Chondrocyte (in vitro differentiated cells): Measurements from ENCODE around the gene PGAP6. TPM values are rescaled to one million over a fixed set of nuclear protein-coding genes. Genes with fewer than 3 reads are reported as not detected.

ENCODE experiments used
- DNase-seq: peaks from one replicate; pipeline ENCODE4 v3.0.0; 2021; ENCODE audit warnings: mixed read lengths, low spot score
- H3K27ac Mint-ChIP-seq: one replicate; pipeline ENCODE4 v1.8.0; 2021; ENCODE audit warnings: mild to moderate bottlenecking, moderate library complexity, mixed read lengths; ENCODE audit not compliant: unreplicated experiment
- H3K27me3 Mint-ChIP-seq: 2 replicates; pipeline ENCODE4 v1.8.0; 2021; ENCODE audit warnings: low read depth, mixed read lengths
- H3K36me3 Mint-ChIP-seq: 2 replicates; pipeline ENCODE4 v1.8.0; 2021; ENCODE audit warnings: low read depth, mixed read lengths
- H3K4me1 Mint-ChIP-seq: 2 replicates; pipeline ENCODE4 v1.8.0; 2021; ENCODE audit warnings: low read depth, mild to moderate bottlenecking, mixed read lengths
- H3K4me3 Mint-ChIP-seq: one replicate; pipeline ENCODE4 v1.8.0; 2021; ENCODE audit warnings: mild to moderate bottlenecking, moderate library complexity, mixed read lengths; ENCODE audit not compliant: unreplicated experiment
- H3K9me3 Mint-ChIP-seq: 2 replicates; pipeline ENCODE4 v1.8.0; 2021; ENCODE audit warnings: low read depth, mixed read lengths
- CTCF ChIP-seq: fragments of 200-600 bp; sonication (generic); IDR thresholded peaks from 2 replicates; pipeline ENCODE4 v1.5.0; 2021; ENCODE audit warnings: antibody characterized with exemption, mild to moderate bottlenecking, moderate library complexity
- total RNA-seq: library from RNA; stranded (reverse); gene quantifications from 3 replicates; pipeline ENCODE4 v1.2.1, GENCODE V29; 2021

The PGAP6 gene
- total RNA-seq, 1 donor from 2014 or later = 61.2 TPM

DNA sequence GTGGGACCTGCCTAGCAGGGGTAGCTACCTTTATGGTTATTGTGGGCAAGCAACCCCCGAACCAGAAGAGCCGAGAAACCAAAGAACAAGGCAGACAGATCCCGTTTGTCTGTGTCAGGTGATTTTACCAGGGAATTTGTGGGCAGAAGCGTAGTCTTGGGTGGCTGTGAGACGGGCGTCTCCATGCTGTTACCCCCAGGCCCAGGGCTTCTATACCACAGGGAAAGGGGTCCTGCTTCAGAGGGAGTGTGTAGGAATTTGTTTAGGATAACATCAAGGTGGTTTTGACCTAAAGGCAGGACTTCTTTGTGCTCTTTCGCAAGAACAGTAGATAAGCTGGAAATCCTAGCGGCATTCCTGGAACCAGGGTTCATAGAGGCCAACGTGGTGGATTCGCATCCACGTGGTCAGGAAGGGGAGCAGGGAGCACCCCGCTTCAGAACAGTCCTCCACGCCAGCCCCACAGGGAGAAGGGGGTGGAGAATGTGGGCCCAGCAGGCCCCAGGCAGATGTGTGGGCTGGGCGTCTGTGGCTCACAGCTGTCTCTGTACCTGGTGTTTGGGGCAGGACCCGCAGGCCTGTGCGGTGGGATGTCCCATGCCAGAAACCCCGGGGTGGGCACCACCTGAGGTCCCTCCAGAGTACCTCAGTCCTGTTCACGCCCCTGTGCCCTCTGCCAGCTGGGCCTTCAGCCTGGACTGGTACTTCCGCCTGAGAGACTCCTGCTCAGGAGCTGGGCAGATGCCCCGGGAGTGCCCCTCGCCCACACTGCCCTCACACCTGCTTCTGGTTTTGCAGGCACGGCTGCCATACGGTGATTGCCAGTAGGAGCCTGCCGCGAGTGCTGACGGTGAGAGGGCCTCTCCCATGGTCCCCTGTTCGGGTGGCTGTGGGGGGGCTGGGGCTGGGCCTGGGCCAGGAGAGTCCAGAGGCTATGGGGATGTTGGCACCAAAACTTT, 24.0 kb upstream of the PGAP6 start:
- DNase-seq = no peak
- Mint-ChIP-seq H3K4me1 (peaks cover 6% of the 10 kb centered on the region), H3K36me3 (peaks cover 1% of the 10 kb centered on the region), H3K9me3 (no peaks in the 10 kb centered on the region), H3K27ac (no peak overlapping the region), H3K4me3 (no peak overlapping the region), H3K27me3 (no peaks in the 10 kb centered on the region)
- no peak for TF ChIP-seq CTCF

DNA sequence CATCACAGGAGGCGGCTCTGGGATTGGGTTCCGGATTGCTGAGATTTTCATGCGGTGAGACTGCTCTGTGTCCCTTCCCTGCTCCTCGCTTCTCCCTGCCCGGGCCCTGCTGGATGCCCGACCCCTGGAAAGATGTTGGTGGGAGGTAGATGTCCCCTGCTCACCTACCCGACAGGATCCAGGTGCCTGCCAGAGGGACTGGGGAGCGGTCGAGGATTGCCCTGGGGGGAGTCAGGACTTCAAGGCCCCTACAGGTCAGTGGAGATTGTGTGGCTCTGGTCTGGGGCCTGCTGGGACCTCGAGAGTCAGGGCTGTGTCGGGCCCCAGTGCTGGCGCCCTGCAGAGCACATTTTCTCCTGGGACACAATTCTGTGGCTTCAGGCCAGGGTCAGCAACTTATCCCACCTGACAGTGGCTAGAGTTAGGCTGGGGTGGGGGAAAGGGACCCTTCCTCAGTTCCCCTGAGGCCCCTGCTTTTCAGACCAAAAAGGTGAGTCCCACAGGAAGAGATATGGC, 23.3 kb upstream of the PGAP6 start:
- H3K27ac Mint-ChIP-seq = no peak overlapping the region
- DNase-seq = no peak
- no peaks in the 10 kb centered on the region for H3K9me3 Mint-ChIP-seq
- no peak for TF ChIP-seq CTCF
- no peak overlapping the region for H3K4me3 Mint-ChIP-seq
- H3K4me1 Mint-ChIP-seq = peaks cover 13% of the 10 kb centered on the region
- H3K27me3 Mint-ChIP-seq = no peaks in the 10 kb centered on the region
- peaks cover 3% of the 10 kb centered on the region for H3K36me3 Mint-ChIP-seq

DNA sequence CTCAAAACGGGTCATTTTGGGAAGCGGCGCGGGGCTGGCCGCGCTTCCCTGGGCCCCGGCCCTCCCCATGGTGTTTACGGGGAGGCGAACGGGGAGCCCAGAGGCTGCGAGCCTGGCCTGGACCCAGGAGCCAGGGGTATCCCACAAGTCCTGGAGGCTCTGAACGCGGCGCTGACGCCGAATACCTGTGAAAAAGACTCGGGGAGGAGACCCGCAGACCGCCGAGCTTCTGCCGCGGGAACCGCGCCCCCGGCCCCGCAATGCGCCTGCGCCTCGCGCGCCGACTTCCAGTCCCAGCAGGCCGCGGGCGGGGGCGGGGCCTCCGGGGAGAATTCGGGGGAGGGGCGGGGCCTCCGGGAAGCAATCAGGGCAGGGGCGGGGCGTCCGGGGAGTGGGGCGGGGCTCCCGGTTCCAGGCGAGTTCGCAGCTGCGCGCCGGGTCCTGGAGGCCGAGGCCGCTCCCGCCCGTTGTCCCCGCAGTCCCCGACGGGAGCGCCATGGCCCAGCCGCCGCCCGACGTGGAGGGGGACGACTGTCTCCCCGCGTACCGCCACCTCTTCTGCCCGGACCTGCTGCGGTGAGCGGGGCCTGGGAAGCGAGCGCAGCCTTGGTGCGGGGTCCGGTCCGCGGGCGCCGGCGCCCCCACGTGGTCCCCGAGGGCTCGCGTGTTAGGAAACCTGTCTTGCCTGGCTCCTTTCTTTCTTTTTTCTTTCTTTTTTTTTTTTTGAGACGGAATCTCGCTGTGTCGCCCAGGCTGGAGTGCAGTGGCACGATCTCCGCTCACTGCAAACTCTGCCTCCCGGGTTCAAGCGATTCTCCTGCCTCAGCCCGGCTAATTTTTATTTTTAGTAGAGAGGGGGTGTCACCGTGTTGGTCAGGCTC, 19.9 kb upstream of the PGAP6 start, which contains the start of gene DECR2:
TSS of gene DECR2 (plus strand) at position 418 of the 881 bp plus-strand sequence. CDS start at position 497, 79 bp downstream.
- Mint-ChIP-seq H3K27me3 (no peaks in the 10 kb centered on the region), H3K9me3 (no peaks in the 10 kb centered on the region), H3K27ac (peak within 1 kb of the TSS; percentile 94), H3K4me1 (peaks cover 19% of the 10 kb centered on the region), H3K4me3 (peak within 1 kb of the TSS; percentile 86), H3K36me3 (peaks cover 3% of the 10 kb centered on the region)
- DNase-seq = peak; percentile 96
- peak; percentile 78 for TF ChIP-seq CTCF

GRCh38 chr16:400061-400591, 18.3 kb upstream of the PGAP6 start:
- H3K36me3 Mint-ChIP-seq = peaks cover 3% of the 10 kb centered on the region
- peak overlapping the region; percentile 82 for H3K4me3 Mint-ChIP-seq
- peak overlapping the region; percentile 86 for H3K27ac Mint-ChIP-seq
- peaks cover 27% of the 10 kb centered on the region for H3K4me1 Mint-ChIP-seq
- TF ChIP-seq CTCF = no peak
- no peaks in the 10 kb centered on the region for H3K27me3 Mint-ChIP-seq
- H3K9me3 Mint-ChIP-seq = no peaks in the 10 kb centered on the region
- peak; percentile 79 for DNase-seq
